Measurements from ENCODE around the gene GBP6.

GBP6 gene

DNA sequence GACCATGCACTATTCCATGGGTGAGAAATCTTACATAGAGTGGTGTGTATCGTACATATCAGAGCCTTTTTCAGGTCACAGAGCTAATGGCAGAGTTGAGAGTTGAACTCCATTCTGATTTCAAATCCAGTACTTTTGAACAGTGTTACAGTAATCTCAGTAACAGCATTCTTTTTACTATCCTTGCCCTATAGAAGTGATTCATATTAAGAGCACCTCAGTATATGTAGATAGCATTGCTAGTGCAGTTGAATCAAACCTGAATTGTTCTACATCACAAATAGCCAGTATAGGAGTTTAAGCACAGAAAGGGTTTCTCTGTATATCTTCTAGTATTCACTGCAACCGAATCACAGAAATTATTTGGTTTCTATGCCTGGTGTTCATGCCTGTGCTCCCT lies 11.4 kb upstream of the GBP6 start:
- H3K36me3 ChIP-seq (ENCODE audit: control insufficient read depth, insufficient read depth, low read length) = no peaks in the 10 kb centered on the region
- H3K4me1 ChIP-seq (ENCODE audit: control insufficient read depth, insufficient read depth, low read length, poor library complexity, severe bottlenecking) = peaks cover 6% of the 10 kb centered on the region
- no peak overlapping the region for H3K4me3 ChIP-seq (ENCODE audit: extremely low read depth, insufficient read depth, low read length, poor library complexity, severe bottlenecking)
- 84% methylated on average over 2 of the region's 2 CpGs; no CpG with 5 or more reads in 1 of the 2 experiments for WGBS, 2 experiments (ENCODE audit: insufficient coverage in 2 of 2)
- H3K9me3 ChIP-seq (ENCODE audit: control insufficient read depth, low read length) = no peaks in the 10 kb centered on the region
- no peak overlapping the region for H3K27ac ChIP-seq (ENCODE audit: low read depth, low read length, severe bottlenecking)

DNA sequence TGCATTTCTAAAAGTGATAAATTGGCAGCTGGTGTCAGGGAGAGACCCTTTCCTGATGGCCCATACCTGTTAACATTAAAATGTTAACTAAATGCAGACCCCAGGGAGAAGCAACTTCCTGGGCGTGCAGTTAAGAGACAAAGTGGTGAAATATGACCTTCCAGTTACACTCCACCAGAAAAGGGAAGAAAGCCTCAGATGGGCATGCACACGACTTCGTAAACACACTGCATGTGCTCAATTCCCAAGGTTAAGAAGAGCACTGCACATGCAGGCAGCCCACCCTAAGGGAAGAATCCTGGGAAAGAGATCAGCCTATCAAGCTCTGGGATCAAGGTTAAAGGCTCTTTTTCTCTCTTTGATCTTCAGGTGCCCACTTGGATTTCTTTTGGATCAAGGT lies 9.7 kb upstream of the GBP6 start:
- H3K9me3 ChIP-seq (ENCODE audit: control insufficient read depth, low read length) = no peaks in the 10 kb centered on the region
- H3K4me3 ChIP-seq (ENCODE audit: extremely low read depth, insufficient read depth, low read length, poor library complexity, severe bottlenecking) = no peak overlapping the region
- 60 to 84% methylated on average over 1 to 3 of the region's 3 CpGs for WGBS, 2 experiments (ENCODE audit: insufficient coverage in 2 of 2)
- no peaks in the 10 kb centered on the region for H3K36me3 ChIP-seq (ENCODE audit: control insufficient read depth, insufficient read depth, low read length)
- peaks cover 6% of the 10 kb centered on the region for H3K4me1 ChIP-seq (ENCODE audit: control insufficient read depth, insufficient read depth, low read length, poor library complexity, severe bottlenecking)
- no peak overlapping the region for H3K27ac ChIP-seq (ENCODE audit: low read depth, low read length, severe bottlenecking)

DNA sequence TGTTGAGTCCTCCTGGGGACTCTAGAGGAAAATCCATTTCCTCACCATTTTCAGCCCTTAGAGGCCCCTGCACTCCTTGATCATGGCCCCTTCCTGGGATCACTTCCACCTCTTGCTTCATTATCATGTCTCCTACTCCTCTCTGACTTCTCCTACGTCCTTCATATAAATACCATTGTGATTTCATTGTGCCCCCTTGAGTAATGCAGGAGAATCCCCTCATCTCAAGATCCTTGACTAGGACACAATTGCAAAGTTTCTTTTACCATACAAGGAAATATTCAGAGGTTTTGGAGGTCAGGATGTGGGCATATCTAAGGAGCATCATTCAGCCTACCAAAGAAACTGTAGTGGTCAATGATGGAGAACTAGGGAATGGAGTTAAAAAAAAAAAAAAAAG lies 8.8 kb upstream of the GBP6 start:
- Histone ChIP-seq H3K4me1 (ENCODE audit: control insufficient read depth, insufficient read depth, low read length, poor library complexity, severe bottlenecking) (peaks cover 6% of the 10 kb centered on the region), H3K4me3 (ENCODE audit: extremely low read depth, insufficient read depth, low read length, poor library complexity, severe bottlenecking) (no peak overlapping the region), H3K27ac (ENCODE audit: low read depth, low read length, severe bottlenecking) (no peak overlapping the region), H3K36me3 (ENCODE audit: control insufficient read depth, insufficient read depth, low read length) (no peaks in the 10 kb centered on the region), H3K9me3 (ENCODE audit: control insufficient read depth, low read length) (no peaks in the 10 kb centered on the region)
- WGBS, 2 experiments (ENCODE audit: insufficient coverage in 2 of 2) = 71% methylated on average over 1 of the region's 1 CpG; no CpG with 5 or more reads in 1 of the 2 experiments

DNA sequence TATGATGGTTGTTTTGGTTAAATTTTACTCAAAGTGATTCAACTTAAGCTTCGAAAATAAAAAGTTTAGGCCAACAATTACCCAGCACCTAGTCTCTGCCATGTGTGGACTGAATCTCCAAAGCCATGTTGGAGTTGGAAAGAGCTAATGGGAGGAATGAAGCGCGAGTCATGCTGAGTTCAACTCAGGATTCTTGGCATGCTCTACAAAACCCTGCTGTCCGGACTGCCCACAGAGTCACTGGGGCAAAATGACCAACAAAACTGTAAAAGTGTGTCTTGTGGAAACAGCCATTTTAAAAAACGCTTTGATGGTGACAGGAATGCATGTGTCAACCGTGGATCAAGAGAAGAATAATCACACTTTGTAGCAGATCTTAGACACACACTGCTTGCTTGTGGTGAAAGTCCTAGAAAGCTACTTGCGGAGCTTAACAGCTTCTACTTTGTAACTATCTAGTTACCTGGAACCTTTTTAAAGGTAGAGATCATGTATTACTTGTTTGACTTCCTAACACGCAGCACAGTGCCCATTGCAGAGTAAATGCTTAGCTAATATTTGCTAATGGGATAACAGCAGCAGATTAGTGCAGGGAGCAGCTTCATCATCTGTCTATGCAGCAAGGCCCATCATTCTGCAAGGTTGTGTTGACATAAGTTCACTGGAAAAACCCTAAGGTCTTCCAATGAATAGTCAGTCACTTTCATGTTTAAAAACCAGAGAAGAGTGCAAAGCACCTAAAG lies 7.0 kb upstream of the GBP6 start:
- no peaks in the 10 kb centered on the region for H3K36me3 ChIP-seq (ENCODE audit: control insufficient read depth, insufficient read depth, low read length)
- 94 to 96% methylated on average over 6 to 7 of the region's 8 CpGs for WGBS, 2 experiments (ENCODE audit: insufficient coverage in 2 of 2)
- H3K4me3 ChIP-seq (ENCODE audit: extremely low read depth, insufficient read depth, low read length, poor library complexity, severe bottlenecking) = no peak overlapping the region
- no peaks in the 10 kb centered on the region for H3K9me3 ChIP-seq (ENCODE audit: control insufficient read depth, low read length)
- peaks cover 6% of the 10 kb centered on the region for H3K4me1 ChIP-seq (ENCODE audit: control insufficient read depth, insufficient read depth, low read length, poor library complexity, severe bottlenecking)
- H3K27ac ChIP-seq (ENCODE audit: low read depth, low read length, severe bottlenecking) = no peak overlapping the region

DNA sequence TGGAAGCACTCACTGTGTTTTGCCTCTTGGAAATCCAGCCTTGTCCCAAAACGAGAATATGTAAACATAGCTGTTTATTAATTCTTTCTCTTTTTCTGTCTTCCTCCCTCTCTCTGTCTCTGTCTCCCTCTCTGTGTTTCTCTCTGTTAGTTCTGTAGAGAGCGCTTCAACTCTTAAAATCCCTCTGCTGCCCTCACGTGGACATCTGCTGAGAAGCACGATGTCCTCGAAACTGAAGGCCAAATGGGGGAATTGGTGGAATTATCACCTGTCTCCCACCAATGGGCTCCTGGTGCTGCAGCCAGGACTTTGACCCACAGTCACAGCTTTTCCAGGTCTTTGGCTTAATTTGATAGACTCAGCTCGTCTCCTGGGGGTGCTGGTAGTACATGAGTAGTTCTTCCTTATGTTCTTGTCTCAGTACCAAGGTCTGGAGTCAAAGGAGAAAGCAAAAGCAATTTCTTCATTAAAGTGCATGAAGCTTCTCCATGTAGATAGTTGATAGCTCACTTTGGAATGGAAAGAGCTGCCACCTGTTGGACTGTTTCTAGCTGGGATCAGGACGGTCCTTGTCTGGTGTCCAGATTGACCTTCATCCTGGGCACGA lies 5.5 kb upstream of the GBP6 start:
- Histone ChIP-seq H3K4me3 (ENCODE audit: extremely low read depth, insufficient read depth, low read length, poor library complexity, severe bottlenecking) (no peak overlapping the region), H3K4me1 (ENCODE audit: control insufficient read depth, insufficient read depth, low read length, poor library complexity, severe bottlenecking) (peaks cover 6% of the 10 kb centered on the region), H3K27ac (ENCODE audit: low read depth, low read length, severe bottlenecking) (no peak overlapping the region), H3K36me3 (ENCODE audit: control insufficient read depth, insufficient read depth, low read length) (no peaks in the 10 kb centered on the region), H3K9me3 (ENCODE audit: control insufficient read depth, low read length) (no peaks in the 10 kb centered on the region)
- 27 to 33% methylated on average over 6 of the region's 8 CpGs for WGBS, 2 experiments (ENCODE audit: insufficient coverage in 2 of 2)

DNA sequence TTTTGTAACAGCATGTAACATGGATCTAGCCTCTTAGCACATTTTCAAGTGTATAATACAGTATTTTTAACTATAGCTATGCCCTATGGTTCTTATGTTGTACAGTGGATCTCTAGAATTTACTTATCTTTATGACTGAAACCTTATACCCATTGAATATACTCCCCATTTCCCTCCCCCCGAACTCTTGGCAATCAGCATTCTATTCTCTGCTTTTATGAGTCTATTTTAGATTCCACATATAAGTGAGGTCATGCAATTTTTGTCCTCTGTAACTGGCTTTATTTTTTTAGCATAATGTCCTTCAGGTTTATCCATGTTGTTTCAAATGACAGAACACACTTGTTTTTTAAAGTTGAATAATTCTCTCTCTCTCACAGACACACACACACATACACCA lies 3.1 kb upstream of the GBP6 start:
- no CpG with 5 or more reads among the region's 1 CpG for WGBS, 2 experiments (ENCODE audit: insufficient coverage in 2 of 2)

DNA sequence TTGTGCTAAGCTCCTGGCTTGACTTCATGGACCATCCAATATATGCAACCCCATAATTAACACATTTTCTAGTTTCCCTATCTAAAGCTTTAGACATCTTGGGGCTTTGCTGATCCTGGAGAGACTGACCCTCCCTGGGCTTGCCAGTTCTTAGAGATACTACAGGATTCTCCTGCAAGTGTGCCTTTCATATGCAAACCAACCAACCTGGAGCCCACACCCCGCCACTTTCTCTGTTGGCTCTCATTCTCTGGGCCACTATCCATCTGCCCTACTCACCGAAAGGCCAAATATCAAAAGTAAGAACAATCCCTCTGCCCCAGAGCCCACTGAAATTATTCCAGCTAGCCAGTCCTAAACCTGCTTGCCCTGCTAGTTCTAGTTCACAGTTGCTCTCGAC lies 2.2 kb upstream of the GBP6 start:
- no peaks in the 10 kb centered on the region for H3K36me3 ChIP-seq (ENCODE audit: control insufficient read depth, insufficient read depth, low read length)
- no peaks in the 10 kb centered on the region for H3K9me3 ChIP-seq (ENCODE audit: control insufficient read depth, low read length)
- H3K4me1 ChIP-seq (ENCODE audit: control insufficient read depth, insufficient read depth, low read length, poor library complexity, severe bottlenecking) = peaks cover 6% of the 10 kb centered on the region
- no peak overlapping the region for H3K4me3 ChIP-seq (ENCODE audit: extremely low read depth, insufficient read depth, low read length, poor library complexity, severe bottlenecking)
- H3K27ac ChIP-seq (ENCODE audit: low read depth, low read length, severe bottlenecking) = no peak overlapping the region
- WGBS, 2 experiments (ENCODE audit: insufficient coverage in 2 of 2) = 62 to 65% methylated on average over 2 to 3 of the region's 3 CpGs

More for the DNA sequence above, 3.1 kb upstream of the GBP6 start:
- Histone ChIP-seq H3K4me1 (ENCODE audit: control insufficient read depth, insufficient read depth, low read length, poor library complexity, severe bottlenecking) (peaks cover 6% of the 10 kb centered on the region), H3K9me3 (ENCODE audit: control insufficient read depth, low read length) (no peaks in the 10 kb centered on the region), H3K36me3 (ENCODE audit: control insufficient read depth, insufficient read depth, low read length) (no peaks in the 10 kb centered on the region), H3K4me3 (ENCODE audit: extremely low read depth, insufficient read depth, low read length, poor library complexity, severe bottlenecking) (no peak overlapping the region), H3K27ac (ENCODE audit: low read depth, low read length, severe bottlenecking) (no peak overlapping the region)

DNA sequence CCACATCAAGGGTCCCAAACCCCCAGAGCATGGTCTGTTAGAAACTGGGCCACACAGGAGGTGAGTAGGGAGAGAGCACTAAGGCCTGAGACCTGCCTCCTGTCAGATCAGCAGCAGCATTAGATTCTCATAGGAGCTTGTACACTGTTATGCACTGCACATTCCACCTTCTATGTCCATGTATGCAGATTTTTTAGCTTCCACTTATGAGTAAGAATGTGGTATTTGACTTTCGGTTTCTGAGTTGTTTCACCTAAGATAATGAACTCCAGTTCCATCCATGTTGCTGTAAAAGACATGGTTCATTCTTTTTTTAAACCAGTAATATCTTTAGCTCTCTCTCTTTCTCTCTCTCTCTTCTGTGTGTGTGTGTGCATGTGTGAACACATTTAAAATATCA lies 663 bp upstream of the GBP6 start:
- no CpG with 5 or more reads among the region's 1 CpG for WGBS, 2 experiments (ENCODE audit: insufficient coverage in 2 of 2)
- H3K27ac ChIP-seq (ENCODE audit: low read depth, low read length, severe bottlenecking) = no peak overlapping the region

DNA sequence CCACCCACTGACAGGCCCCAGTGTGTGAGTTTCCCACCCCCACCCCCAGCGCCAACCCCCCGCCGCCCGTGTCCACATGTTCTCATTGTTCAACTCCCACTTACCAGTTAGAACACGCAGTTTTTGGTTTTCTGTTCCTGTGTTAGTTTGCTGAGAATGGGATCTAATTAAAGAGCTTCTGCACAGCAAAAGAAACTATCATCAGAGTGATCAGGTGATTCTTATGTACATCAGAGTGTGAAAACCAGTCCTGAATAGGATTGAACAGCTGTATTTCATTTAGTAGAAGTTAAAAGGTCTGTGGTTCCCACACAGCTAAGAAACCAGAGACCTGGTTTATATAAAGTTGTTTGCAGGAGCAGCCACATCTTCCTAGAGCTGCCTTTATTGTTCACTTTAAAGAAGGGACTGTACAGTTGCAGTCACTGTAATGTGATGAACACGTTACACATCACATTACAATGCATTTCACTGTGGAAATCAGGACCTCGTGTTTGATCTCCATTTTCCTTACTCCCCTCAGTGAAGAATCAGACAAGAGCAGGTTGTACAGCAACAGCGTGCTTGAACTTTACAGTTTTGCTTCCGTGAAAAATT lies 1.2 kb downstream of the GBP6 start:
- WGBS, 2 experiments (ENCODE audit: insufficient coverage in 2 of 2) = 80 to 86% methylated on average over 1 of the region's 9 CpGs
- Histone ChIP-seq H3K4me1 (ENCODE audit: control insufficient read depth, insufficient read depth, low read length, poor library complexity, severe bottlenecking) (no peaks in the 10 kb centered on the region), H3K4me3 (ENCODE audit: extremely low read depth, insufficient read depth, low read length, poor library complexity, severe bottlenecking) (no peak overlapping the region), H3K27ac (ENCODE audit: low read depth, low read length, severe bottlenecking) (no peak overlapping the region), H3K36me3 (ENCODE audit: control insufficient read depth, insufficient read depth, low read length) (no peaks in the 10 kb centered on the region), H3K9me3 (ENCODE audit: control insufficient read depth, low read length) (no peaks in the 10 kb centered on the region)

More for the DNA sequence above, 663 bp upstream of the GBP6 start:
- Histone ChIP-seq H3K4me3 (ENCODE audit: extremely low read depth, insufficient read depth, low read length, poor library complexity, severe bottlenecking) (no peak overlapping the region), H3K36me3 (ENCODE audit: control insufficient read depth, insufficient read depth, low read length) (no peaks in the 10 kb centered on the region), H3K4me1 (ENCODE audit: control insufficient read depth, insufficient read depth, low read length, poor library complexity, severe bottlenecking) (no peaks in the 10 kb centered on the region), H3K9me3 (ENCODE audit: control insufficient read depth, low read length) (no peaks in the 10 kb centered on the region)

DNA sequence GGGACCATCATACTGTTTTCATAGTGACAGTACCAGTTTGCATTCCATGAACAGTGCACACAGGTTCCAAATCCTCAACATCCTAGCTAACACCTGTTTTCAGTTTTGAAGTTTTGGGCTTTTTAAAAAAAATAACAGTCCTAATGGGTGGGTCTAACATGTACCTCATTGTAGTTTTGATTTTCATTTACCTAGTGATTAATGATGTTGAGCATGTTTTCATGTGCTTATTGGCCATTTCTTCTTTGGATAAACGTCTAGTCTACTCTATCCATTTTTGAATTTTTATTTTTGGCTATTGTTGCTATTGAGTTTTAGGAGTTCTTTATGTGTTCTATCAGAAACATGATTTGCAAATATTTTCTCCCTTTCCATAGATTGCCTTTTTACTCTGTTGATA lies 3.4 kb downstream of the GBP6 start:
- no peaks in the 10 kb centered on the region for H3K9me3 ChIP-seq (ENCODE audit: control insufficient read depth, low read length)
- no peak overlapping the region for H3K4me3 ChIP-seq (ENCODE audit: extremely low read depth, insufficient read depth, low read length, poor library complexity, severe bottlenecking)
- H3K27ac ChIP-seq (ENCODE audit: low read depth, low read length, severe bottlenecking) = no peak overlapping the region
- no peaks in the 10 kb centered on the region for H3K36me3 ChIP-seq (ENCODE audit: control insufficient read depth, insufficient read depth, low read length)
- H3K4me1 ChIP-seq (ENCODE audit: control insufficient read depth, insufficient read depth, low read length, poor library complexity, severe bottlenecking) = no peaks in the 10 kb centered on the region
- WGBS, 2 experiments (ENCODE audit: insufficient coverage in 2 of 2) = no CpG with 5 or more reads among the region's 1 CpG

DNA sequence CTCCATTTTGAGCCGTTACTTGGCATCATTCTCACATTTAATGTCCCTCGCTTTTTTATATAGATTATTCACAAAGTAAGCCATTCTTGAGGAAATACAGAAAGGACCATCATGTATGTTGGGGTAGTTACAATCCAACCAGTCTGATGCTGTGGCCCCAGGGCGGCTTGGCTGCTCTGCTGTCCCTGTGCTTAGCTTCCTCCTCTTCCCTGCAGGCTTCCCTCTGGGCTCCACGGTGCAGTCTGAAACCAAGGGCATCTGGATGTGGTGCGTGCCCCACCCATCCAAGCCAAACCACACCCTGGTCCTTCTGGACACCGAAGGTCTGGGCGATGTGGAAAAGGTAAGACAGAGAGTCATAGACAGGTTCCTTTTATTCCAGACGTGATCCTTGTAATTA lies 5.5 kb downstream of the GBP6 start:
- no peak overlapping the region for H3K27ac ChIP-seq (ENCODE audit: low read depth, low read length, severe bottlenecking)
- no peaks in the 10 kb centered on the region for H3K4me1 ChIP-seq (ENCODE audit: control insufficient read depth, insufficient read depth, low read length, poor library complexity, severe bottlenecking)
- H3K9me3 ChIP-seq (ENCODE audit: control insufficient read depth, low read length) = no peaks in the 10 kb centered on the region
- WGBS, 2 experiments (ENCODE audit: insufficient coverage in 2 of 2) = 82 to 93% methylated on average over 2 to 3 of the region's 8 CpGs
- no peaks in the 10 kb centered on the region for H3K36me3 ChIP-seq (ENCODE audit: control insufficient read depth, insufficient read depth, low read length)
- H3K4me3 ChIP-seq (ENCODE audit: extremely low read depth, insufficient read depth, low read length, poor library complexity, severe bottlenecking) = no peak overlapping the region

Data from mesodermal cell (in vitro differentiated cells).